Measurements from ENCODE around the gene CCDC50. TPM values are rescaled to one million over a fixed set of nuclear protein-coding genes. Genes with fewer than 3 reads are reported as not detected.

CCDC50 gene
- total RNA-seq, 1 donor from 2014 or later = 58.7 TPM

DNA sequence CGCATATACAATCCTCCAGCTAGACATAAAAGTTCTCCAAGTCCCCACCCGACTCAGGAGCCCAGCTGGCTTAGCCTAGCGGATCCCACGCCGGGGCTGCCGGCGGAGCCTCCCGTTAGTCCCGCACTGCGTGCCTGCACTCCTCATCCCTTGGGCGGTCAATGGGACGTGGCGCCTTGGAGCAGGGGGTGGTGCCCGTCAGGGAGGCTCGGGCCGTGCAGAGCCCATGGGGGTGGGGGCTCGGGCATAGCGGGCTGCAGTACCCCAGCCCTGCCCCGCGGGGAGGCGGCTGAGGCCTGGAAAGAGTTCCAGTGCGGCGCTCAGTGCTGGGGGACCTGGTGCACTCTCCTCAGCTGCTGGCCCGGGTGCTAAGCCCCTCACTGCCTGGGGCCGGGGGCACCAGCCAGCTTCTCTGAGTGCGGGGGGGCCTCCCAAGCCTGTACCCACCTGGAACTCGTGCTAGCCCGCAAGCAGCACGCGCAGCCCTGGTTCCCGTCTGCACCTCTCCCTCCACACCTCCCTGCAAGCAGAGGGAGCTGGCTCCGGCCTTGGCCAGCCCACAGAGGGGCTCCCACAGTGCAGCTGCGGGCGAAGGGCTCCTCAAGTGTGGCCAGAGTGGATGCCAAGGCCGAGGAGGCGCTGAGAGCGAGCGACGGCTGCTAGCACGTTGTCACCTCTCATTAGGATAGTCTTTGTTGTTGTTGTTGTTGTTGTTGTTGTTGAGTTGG is 12.2 kb upstream of the CCDC50 start:
- TF ChIP-seq, protein P1, sequence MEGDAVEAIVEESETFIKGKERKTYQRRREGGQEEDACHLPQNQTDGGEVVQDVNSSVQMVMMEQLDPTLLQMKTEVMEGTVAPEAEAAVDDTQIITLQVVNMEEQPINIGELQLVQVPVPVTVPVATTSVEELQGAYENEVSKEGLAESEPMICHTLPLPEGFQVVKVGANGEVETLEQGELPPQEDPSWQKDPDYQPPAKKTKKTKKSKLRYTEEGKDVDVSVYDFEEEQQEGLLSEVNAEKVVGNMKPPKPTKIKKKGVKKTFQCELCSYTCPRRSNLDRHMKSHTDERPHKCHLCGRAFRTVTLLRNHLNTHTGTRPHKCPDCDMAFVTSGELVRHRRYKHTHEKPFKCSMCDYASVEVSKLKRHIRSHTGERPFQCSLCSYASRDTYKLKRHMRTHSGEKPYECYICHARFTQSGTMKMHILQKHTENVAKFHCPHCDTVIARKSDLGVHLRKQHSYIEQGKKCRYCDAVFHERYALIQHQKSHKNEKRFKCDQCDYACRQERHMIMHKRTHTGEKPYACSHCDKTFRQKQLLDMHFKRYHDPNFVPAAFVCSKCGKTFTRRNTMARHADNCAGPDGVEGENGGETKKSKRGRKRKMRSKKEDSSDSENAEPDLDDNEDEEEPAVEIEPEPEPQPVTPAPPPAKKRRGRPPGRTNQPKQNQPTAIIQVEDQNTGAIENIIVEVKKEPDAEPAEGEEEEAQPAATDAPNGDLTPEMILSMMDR (IDR thresholded peaks at IDR 0.05) = no peak
- TF ChIP-seq POLR2A (IDR thresholded peaks at IDR 0.05) = no peak
- no peak for TF ChIP-seq POLR2AphosphoS5 (IDR thresholded peaks at IDR 0.05; ENCODE audit: insufficient read depth in 1 of 2, low read depth in 1 of 2)
- Histone ChIP-seq H3K27ac (no peak overlapping the region), H3K36me3 (no peaks in the 10 kb centered on the region), H3K9me3 (no peaks in the 10 kb centered on the region), H3K27me3 (no peaks in the 10 kb centered on the region), H3K4me3 (no peak overlapping the region), H3K4me1 (no peaks in the 10 kb centered on the region)
- no peak for DNase-seq (ENCODE audit: extremely low spot score in 2 of 2)
- intact Hi-C loops (cut with DNase I) = no loop called here

DNA sequence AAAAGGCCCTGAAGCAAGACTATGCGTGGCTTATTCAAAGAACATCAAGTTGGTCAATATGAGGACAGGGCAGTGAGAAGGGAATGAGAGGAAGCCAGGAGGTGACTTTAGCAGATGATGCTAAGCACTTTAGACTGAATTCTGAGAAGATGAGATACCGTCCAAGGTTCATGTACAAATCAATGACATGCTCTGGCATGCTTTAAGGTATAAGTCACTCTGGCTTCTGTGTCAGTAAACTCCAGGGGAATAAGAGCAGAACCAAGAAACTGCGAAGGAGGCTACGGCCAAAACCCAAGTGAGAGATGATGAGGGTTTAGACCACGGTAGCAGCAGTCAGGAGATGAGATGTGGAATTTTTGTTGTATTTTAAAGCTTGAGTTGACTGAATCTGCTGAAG is 8.9 kb upstream of the CCDC50 start:
- Histone ChIP-seq H3K36me3 (no peaks in the 10 kb centered on the region), H3K4me3 (no peak overlapping the region), H3K27me3 (no peaks in the 10 kb centered on the region), H3K4me1 (no peaks in the 10 kb centered on the region), H3K9me3 (no peaks in the 10 kb centered on the region), H3K27ac (no peak overlapping the region)
- TF ChIP-seq, protein P1 (IDR thresholded peaks at IDR 0.05) = no peak
- no peak for TF ChIP-seq POLR2AphosphoS5 (IDR thresholded peaks at IDR 0.05; ENCODE audit: insufficient read depth in 1 of 2, low read depth in 1 of 2)
- no peak for TF ChIP-seq POLR2A (IDR thresholded peaks at IDR 0.05)
- intact Hi-C loops (cut with DNase I) = no loop called here
- no peak for DNase-seq (ENCODE audit: extremely low spot score in 2 of 2)

DNA sequence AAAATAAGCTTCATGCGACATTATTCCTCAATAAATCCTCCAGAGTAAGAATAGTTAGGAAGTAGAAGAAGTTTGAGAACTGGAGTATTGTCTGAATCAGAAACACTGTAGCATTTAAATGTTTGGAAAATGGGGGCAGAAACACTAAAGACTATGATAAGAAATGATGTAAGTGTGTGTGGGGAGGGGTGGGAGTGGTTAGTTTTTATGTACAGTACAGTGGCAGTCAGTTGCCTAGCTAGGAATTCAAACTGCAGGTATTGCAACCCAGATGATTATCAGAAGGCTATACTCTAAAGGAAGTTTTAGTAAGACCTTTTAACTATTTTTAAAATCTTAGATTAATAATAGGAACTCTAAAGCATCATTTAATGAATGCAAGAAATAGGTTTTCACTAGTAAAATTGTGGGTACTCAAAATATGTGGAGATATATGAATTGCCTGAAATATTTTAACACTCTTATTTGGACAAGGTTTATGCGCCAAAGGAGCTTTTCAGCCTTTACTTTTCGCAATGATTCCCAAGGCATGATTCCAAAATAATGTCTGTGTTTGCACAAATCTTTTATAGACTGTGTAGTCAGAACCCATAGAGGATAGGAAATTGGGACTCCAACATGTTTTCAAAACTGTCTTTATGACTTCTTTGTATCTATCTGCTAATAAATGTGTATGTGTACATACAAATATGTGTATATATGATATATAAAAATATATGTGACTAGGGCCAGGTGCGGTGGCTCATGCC is 8.0 kb upstream of the CCDC50 start:
- DNase-seq (ENCODE audit: extremely low spot score in 2 of 2) = no peak
- intact Hi-C loops (cut with DNase I) = no loop called here
- no peaks in the 10 kb centered on the region for H3K9me3 ChIP-seq

DNA sequence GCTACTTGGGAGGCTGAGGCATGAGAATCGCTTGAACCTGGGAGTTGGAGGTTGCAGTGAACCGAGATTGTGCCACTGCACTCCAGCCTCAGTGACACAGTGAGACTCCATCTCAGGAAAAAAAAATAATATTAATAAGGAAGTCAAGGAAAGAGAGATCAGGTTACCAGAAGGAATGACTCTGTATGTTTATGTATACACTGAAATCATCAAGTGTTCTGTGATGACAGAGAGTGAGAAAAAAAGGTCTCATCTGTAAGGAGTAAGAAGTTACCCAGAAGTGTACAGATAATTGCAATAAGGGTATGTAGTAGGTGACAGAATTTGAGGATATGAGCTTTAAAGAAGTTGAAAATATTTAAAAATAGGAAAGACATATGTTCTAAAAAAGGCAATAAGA is 4.3 kb upstream of the CCDC50 start:
- no peak overlapping the region for H3K27ac ChIP-seq
- DNase-seq (ENCODE audit: extremely low spot score in 2 of 2) = no peak
- intact Hi-C loops (cut with DNase I) = no loop called here
- no peaks in the 10 kb centered on the region for H3K9me3 ChIP-seq
- H3K36me3 ChIP-seq = no peaks in the 10 kb centered on the region
- H3K4me3 ChIP-seq = no peak overlapping the region
- H3K4me1 ChIP-seq = no peaks in the 10 kb centered on the region
- TF ChIP-seq POLR2AphosphoS5 (IDR thresholded peaks at IDR 0.05; ENCODE audit: insufficient read depth in 1 of 2, low read depth in 1 of 2) (no peak), POLR2A (IDR thresholded peaks at IDR 0.05) (no peak)
- TF ChIP-seq, protein P1 (IDR thresholded peaks at IDR 0.05) = no peak
- H3K27me3 ChIP-seq = no peaks in the 10 kb centered on the region

More for the DNA sequence above, 8.0 kb upstream of the CCDC50 start:
- no peak for TF ChIP-seq POLR2AphosphoS5 (IDR thresholded peaks at IDR 0.05; ENCODE audit: insufficient read depth in 1 of 2, low read depth in 1 of 2)
- TF ChIP-seq, protein P1 (IDR thresholded peaks at IDR 0.05) = no peak
- TF ChIP-seq POLR2A (IDR thresholded peaks at IDR 0.05) = no peak
- H3K4me3 ChIP-seq = no peak overlapping the region
- H3K27me3 ChIP-seq = no peaks in the 10 kb centered on the region
- no peaks in the 10 kb centered on the region for H3K36me3 ChIP-seq
- no peak overlapping the region for H3K27ac ChIP-seq
- H3K4me1 ChIP-seq = no peaks in the 10 kb centered on the region

DNA sequence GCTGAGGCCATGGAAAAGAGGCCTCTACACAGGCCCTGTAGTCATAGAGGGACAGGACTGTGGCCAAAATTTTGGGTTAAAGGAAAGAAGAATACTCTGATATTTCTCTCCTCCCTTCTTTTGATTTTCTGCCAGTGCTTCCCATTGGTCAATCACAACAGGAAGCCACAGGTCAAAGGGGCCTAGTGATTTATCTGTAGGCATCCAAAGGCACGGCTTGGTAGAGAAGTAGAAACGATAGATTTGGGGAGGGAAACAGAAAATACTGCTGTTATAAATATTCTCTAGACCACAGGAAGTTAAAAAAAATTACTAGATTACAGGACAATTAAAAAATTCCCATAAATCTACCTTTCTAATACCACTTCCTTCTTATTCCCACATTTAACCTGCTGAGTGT is 1.7 kb upstream of the CCDC50 start:
- Histone ChIP-seq H3K36me3 (no peaks in the 10 kb centered on the region), H3K27me3 (no peaks in the 10 kb centered on the region), H3K9me3 (no peaks in the 10 kb centered on the region), H3K4me3 (no peak overlapping the region), H3K27ac (no peak overlapping the region), H3K4me1 (peaks cover 18% of the 10 kb centered on the region)
- no peak for DNase-seq (ENCODE audit: extremely low spot score in 2 of 2)
- TF ChIP-seq, protein P1 (IDR thresholded peaks at IDR 0.05) = no peak
- TF ChIP-seq POLR2AphosphoS5 (IDR thresholded peaks at IDR 0.05; ENCODE audit: insufficient read depth in 1 of 2, low read depth in 1 of 2) (no peak), POLR2A (IDR thresholded peaks at IDR 0.05) (no peak)
- intact Hi-C loops (cut with DNase I) = no loop called here
